GM19467 (cell line): ENCODE measurements around the gene MNT.

Experiments
- ATAC-seq: cut with Tn5 transposase; IDR thresholded peaks from one replicate; pipeline ENCODE4 v1.9.1; 2021; ENCODE audit warnings: mild to moderate bottlenecking, moderate library complexity; ENCODE audit not compliant: unreplicated experiment

The MNT gene

GRCh38 chr17:2364763-2365116 lies 36.1 kb downstream of the MNT start:
- no peak for ATAC-seq

- ATAC-seq: no peak
Observed at GRCh38 chr17:2363851-2364762, 36.8 kb downstream of the MNT start.

GRCh38 chr17:2363318-2363717 lies 37.5 kb downstream of the MNT start:
- no peak for ATAC-seq

- ATAC-seq: no peak
Observed at GRCh38 chr17:2362881-2363280, 38.0 kb downstream of the MNT start.

GRCh38 chr17:2362416-2362815 lies 38.4 kb downstream of the MNT start:
- ATAC-seq: no peak

- ATAC-seq: no peak
Observed at GRCh38 chr17:2362016-2362415, 38.8 kb downstream of the MNT start.

GRCh38 chr17:2361010-2361760 lies 39.7 kb downstream of the MNT start:
- no peak for ATAC-seq

GRCh38 chr17:2357931-2358434 lies 42.9 kb downstream of the MNT start:
- ATAC-seq: no peak

- no peak for ATAC-seq
Observed at GRCh38 chr17:2357237-2357636, 43.6 kb downstream of the MNT start.

- ATAC-seq: no peak
Observed at GRCh38 chr17:2354311-2354710, 46.5 kb downstream of the MNT start.

- no peak for ATAC-seq
Observed at GRCh38 chr17:2351269-2351668, 49.6 kb downstream of the MNT start.

- no peak for ATAC-seq
Observed at GRCh38 chr17:2347805-2348685, 52.8 kb downstream of the MNT start.

GRCh38 chr17:2346475-2346874 lies 54.4 kb downstream of the MNT start:
- ATAC-seq: no peak

- no peak for ATAC-seq
Observed at GRCh38 chr17:2344528-2344927, 56.3 kb downstream of the MNT start.

- no peak for ATAC-seq
Observed at GRCh38 chr17:2343421-2343820, 57.4 kb downstream of the MNT start.

- ATAC-seq: no peak
Observed at GRCh38 chr17:2338315-2338657, 62.6 kb downstream of the MNT start.

- ATAC-seq: no peak
Observed at GRCh38 chr17:2337544-2338314, 63.1 kb downstream of the MNT start.

- ATAC-seq: no peak
Observed at GRCh38 chr17:2336852-2337543, 63.9 kb downstream of the MNT start, which contains the start of gene SGSM2. Gene SGSM2 (plus strand): TSS chr17:2337501. CDS start chr17:2337689, 188 bp downstream.

- peak; percentile 93 for ATAC-seq
Observed at GRCh38 chr17:2336215-2336851, 64.5 kb downstream of the MNT start, which contains the start of gene TSR1. Gene TSR1 (minus strand): TSS chr17:2336457. CDS start chr17:2336427, 30 bp downstream.
